K562 (cell line): ENCODE measurements around the gene FYTTD1. TPM values are rescaled to one million over a fixed set of nuclear protein-coding genes. Genes with fewer than 3 reads are reported as not detected.

Experiments used
- BHLHE40 ChIP-seq: IDR thresholded peaks from 2 replicates; pipeline ENCODE4 v1.6.1; 2011; ENCODE audit warnings: low read length, improper control_type of control experiment
- CBFB ChIP-seq: sonication (generic); formaldehyde crosslinking; IDR thresholded peaks from 2 replicates; pipeline ENCODE4 v1.4.0; 2020; ENCODE audit warnings: mild to moderate bottlenecking, missing genetic modification reagents
- CC2D1A ChIP-seq: fragments of 450-650 bp; IDR thresholded peaks from 2 replicates; pipeline ENCODE4 v1.6.1; 2017; ENCODE audit warnings: mild to moderate bottlenecking
- ESRRB ChIP-seq: fragments of 250-450 bp; sonication (Bioruptor Pico); IDR thresholded peaks from 2 replicates; pipeline ENCODE4 v1.5.0; 2020; ENCODE audit warnings: mild to moderate bottlenecking, moderate library complexity, borderline replicate concordance
- ETV5 ChIP-seq: sonication (generic); formaldehyde crosslinking; IDR thresholded peaks from 2 replicates; pipeline ENCODE4 v1.4.0; 2020; ENCODE audit warnings: low read depth, mild to moderate bottlenecking, missing genetic modification reagents
- FIP1L1 ChIP-seq: fragments of 200-400 bp; formaldehyde crosslinking; IDR thresholded peaks from 2 replicates; pipeline ENCODE4 v1.6.1; 2018; ENCODE audit warnings: mild to moderate bottlenecking, low read depth, low read length; ENCODE audit not compliant: poor library complexity, severe bottlenecking
- FUS ChIP-seq: fragments of 200-400 bp; formaldehyde crosslinking; optimal IDR thresholded peaks from 2 replicates; pipeline ENCODE3; 2017; ENCODE audit warnings: low read depth, low read length
- GTF2E2 ChIP-seq: fragments of 200-800 bp; sonication (Bioruptor generic); IDR thresholded peaks from 2 replicates; pipeline ENCODE4 v1.6.1; 2016; ENCODE audit warnings: missing genetic modification characterization, missing compliant biosample characterization
- HDGF ChIP-seq: fragments of 450-650 bp; IDR thresholded peaks from 2 replicates; pipeline ENCODE4 v1.6.1; 2016
- IFI16 ChIP-seq: fragments of 250-450 bp; sonication (Bioruptor Pico); IDR thresholded peaks from 2 replicates; pipeline ENCODE4 v2.1.2; 2022; ENCODE audit warnings: mild to moderate bottlenecking, inconsistent platforms
- JUNB ChIP-seq: fragments of 450-650 bp; formaldehyde crosslinking; conservative IDR thresholded peaks from 2 replicates; pipeline ENCODE4 v1.4.0; 2020; ENCODE audit warnings: mild to moderate bottlenecking
- MAFF ChIP-seq: IDR thresholded peaks from 2 replicates; pipeline ENCODE4 v1.6.1; 2012; ENCODE audit warnings: low read length, improper control_type of control experiment
- MYBL2 ChIP-seq, 2 experiments: fragments of 450-650 bp in 1 of 2; sonication (generic) in 1 of 2; formaldehyde crosslinking in 1 of 2; IDR thresholded peaks; 2 replicates each; pipeline versions ENCODE4 v1.6.1 to v1.8.1; 2017 to 2022; ENCODE audit warnings: borderline replicate concordance in 1 of 2, inconsistent platforms in 1 of 2, low read depth in 1 of 2, mild to moderate bottlenecking in 1 of 2, missing genetic modification reagents in 1 of 2, moderate library complexity in 1 of 2
- PTRF ChIP-seq: fragments of 450-650 bp; IDR thresholded peaks from 2 replicates; pipeline ENCODE4 v1.6.1; 2016; ENCODE audit warnings: mild to moderate bottlenecking, missing genetic modification characterization, missing compliant biosample characterization
- RBBP5 ChIP-seq: fragments of 200-600 bp; sonication (generic); IDR thresholded peaks from 2 replicates; pipeline ENCODE4 v1.6.1; 2012; ENCODE audit warnings: borderline replicate concordance, mild to moderate bottlenecking, low read length, control low read depth, inconsistent platforms; ENCODE audit not compliant: insufficient read depth, poor library complexity, severe bottlenecking
- SMARCA5 ChIP-seq: fragments of 450-650 bp; IDR thresholded peaks from 2 replicates; pipeline ENCODE4 v1.6.1; 2016
- ZNF133 ChIP-seq: fragments of 250-450 bp; sonication (Bioruptor Pico); IDR thresholded peaks from 2 replicates; pipeline ENCODE4 v1.4.0; 2020; ENCODE audit warnings: mild to moderate bottlenecking
- ZNF408 ChIP-seq: fragments of 250-450 bp; sonication (Bioruptor Pico); IDR thresholded peaks from 2 replicates; pipeline ENCODE4 v1.4.0; 2020; ENCODE audit warnings: low read depth, mild to moderate bottlenecking, moderate library complexity
- ZNF589 ChIP-seq: fragments of 200-800 bp; sonication (Bioruptor generic); IDR thresholded peaks from 2 replicates; pipeline ENCODE4 v1.6.1; 2016; ENCODE audit warnings: low read depth, missing genetic modification characterization, missing compliant biosample characterization
- polyA plus RNA-seq, 8 experiments: library from polyadenylated mRNA; depleted of rRNA in 4 of 8; stranded (reverse) in 5 of 8; unstranded in 3 of 8; fragments of >200 nt; fragmentation: Nextera tagmentation in 2 of 8; fragmentation: Illumina TruSeq in 1 of 8; extraction: Ambion mirVana in 2 of 8; extraction: Trizol in 1 of 8; gene quantifications; 2 replicates each; pipeline versions ENCODE4 v1.2.1 to v1.2.3, GENCODE V29; 2011 to 2014; ENCODE audit warnings: inconsistent platforms in 1 of 8, missing spikeins in 1 of 8
- total RNA-seq, 7 experiments: library from RNA; depleted of rRNA in 6 of 7; stranded (reverse); fragments of >200 nt in 6 of 7; fragmentation: Illumina TruSeq in 2 of 7; extraction: Trizol in 2 of 7; gene quantifications; 2 replicates each; pipeline versions ENCODE4 v1.2.1 to v1.2.3, GENCODE V29; 2011 to 2021; ENCODE audit warnings: low replicate concordance in 1 of 7
- TF ChIP-seq, protein P1 (sequence below): sonication (generic); formaldehyde crosslinking; IDR thresholded peaks from 2 replicates; pipeline ENCODE4 v1.8.0; 2022; ENCODE audit warnings: mild to moderate bottlenecking, missing genetic modification reagents
- TF ChIP-seq, protein P2 (sequence below): fragments of 250-450 bp; sonication (Bioruptor Pico); IDR thresholded peaks from 2 replicates; pipeline ENCODE4 v1.4.0; 2020

Gene FYTTD1
- total and polyA plus RNA-seq, 9 of the 15 experiments (the other 6 are each of a cell fraction or from before 2014, with no cell fraction given): 35.7 to 106 (median 76.3) TPM

DNA sequence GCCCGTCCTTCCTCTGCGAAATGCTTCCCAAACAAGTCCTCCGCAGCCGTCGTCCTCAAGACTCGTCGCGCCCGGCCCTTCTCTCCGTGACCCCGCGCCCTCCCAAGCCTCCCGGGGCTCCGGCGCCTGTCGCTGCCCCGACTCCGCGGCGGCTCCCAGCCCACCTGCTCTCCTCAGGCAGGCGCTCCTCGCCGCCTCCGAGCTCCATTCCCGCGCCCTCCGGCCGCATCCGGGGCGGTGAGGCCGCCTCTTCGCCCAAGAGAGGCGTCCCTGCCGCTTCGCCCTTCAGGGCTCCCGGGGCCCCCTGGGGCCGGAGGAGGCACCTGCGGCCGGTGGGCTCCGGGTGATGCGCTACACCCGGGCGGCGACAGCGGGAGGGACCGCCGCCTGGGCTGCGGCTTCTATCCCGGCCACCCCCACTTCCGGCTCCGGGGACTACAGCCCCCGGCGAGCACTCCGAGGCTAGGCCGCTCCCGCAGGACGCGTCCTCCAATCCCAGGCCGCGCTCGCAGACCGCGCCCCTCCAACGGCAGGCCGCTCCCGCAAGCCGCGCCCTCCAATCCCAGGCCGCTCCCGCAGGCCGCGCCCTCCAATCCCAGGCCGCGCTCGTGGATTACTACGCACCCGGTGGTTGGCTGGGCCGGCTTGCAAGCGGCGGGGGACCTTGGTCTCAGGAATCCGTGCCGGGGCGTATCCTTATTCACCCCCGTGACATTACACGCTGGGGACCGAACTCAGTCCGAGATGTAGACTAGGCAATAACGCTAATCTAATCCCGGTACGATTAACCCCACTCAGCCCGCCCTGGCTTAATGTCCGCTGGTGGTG is 13.0 kb upstream of the FYTTD1 start, which contains the start of gene RUBCN (continued):
- peak; percentile 85 for TF ChIP-seq ETV5 (CRISPR knock-in tag)
- no peak for TF ChIP-seq SMARCA5
- no peak for TF ChIP-seq HDGF
- peak; percentile 64; the same call in 1 of the 2 replicates for TF ChIP-seq BHLHE40
- TF ChIP-seq PTRF (tag): no peak
- TF ChIP-seq, protein P1, sequence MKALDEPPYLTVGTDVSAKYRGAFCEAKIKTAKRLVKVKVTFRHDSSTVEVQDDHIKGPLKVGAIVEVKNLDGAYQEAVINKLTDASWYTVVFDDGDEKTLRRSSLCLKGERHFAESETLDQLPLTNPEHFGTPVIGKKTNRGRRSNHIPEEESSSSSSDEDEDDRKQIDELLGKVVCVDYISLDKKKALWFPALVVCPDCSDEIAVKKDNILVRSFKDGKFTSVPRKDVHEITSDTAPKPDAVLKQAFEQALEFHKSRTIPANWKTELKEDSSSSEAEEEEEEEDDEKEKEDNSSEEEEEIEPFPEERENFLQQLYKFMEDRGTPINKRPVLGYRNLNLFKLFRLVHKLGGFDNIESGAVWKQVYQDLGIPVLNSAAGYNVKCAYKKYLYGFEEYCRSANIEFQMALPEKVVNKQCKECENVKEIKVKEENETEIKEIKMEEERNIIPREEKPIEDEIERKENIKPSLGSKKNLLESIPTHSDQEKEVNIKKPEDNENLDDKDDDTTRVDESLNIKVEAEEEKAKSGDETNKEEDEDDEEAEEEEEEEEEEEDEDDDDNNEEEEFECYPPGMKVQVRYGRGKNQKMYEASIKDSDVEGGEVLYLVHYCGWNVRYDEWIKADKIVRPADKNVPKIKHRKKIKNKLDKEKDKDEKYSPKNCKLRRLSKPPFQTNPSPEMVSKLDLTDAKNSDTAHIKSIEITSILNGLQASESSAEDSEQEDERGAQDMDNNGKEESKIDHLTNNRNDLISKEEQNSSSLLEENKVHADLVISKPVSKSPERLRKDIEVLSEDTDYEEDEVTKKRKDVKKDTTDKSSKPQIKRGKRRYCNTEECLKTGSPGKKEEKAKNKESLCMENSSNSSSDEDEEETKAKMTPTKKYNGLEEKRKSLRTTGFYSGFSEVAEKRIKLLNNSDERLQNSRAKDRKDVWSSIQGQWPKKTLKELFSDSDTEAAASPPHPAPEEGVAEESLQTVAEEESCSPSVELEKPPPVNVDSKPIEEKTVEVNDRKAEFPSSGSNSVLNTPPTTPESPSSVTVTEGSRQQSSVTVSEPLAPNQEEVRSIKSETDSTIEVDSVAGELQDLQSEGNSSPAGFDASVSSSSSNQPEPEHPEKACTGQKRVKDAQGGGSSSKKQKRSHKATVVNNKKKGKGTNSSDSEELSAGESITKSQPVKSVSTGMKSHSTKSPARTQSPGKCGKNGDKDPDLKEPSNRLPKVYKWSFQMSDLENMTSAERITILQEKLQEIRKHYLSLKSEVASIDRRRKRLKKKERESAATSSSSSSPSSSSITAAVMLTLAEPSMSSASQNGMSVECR: peak; percentile 77
- no peak for TF ChIP-seq CBFB
- TF ChIP-seq RBBP5: peak; percentile 77
- no peak for TF ChIP-seq ZNF133
- TF ChIP-seq, protein P2, sequence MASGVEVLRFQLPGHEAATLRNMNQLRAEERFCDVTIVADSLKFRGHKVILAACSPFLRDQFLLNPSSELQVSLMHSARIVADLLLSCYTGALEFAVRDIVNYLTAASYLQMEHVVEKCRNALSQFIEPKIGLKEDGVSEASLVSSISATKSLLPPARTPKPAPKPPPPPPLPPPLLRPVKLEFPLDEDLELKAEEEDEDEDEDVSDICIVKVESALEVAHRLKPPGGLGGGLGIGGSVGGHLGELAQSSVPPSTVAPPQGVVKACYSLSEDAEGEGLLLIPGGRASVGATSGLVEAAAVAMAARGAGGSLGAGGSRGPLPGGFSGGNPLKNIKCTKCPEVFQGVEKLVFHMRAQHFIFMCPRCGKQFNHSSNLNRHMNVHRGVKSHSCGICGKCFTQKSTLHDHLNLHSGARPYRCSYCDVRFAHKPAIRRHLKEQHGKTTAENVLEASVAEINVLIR (CRISPR knock-in tag): 0 out of 2 replicates have a peak, but pooled peaks have one; percentile 31
- no peak for TF ChIP-seq ESRRB
- no peak for TF ChIP-seq JUNB (CRISPR knock-in tag)
- no peak for TF ChIP-seq CC2D1A
- TF ChIP-seq FIP1L1: no peak
- TF ChIP-seq MYBL2 (IDR thresholded peaks at IDR 0.05; ENCODE audit: low read depth): no peak
- no peak for TF ChIP-seq MYBL2 (CRISPR knock-in tag; IDR thresholded peaks at IDR 0.05; ENCODE audit: borderline replicate concordance)
- no peak for TF ChIP-seq IFI16
- TF ChIP-seq MAFF: no peak
- no peak for TF ChIP-seq FUS
- no peak for TF ChIP-seq GTF2E2
- TF ChIP-seq ZNF589 (CRISPR knock-in tag): no peak
- no peak for TF ChIP-seq ZNF408 (CRISPR knock-in tag)
